IMR-90 (cell line): ENCODE data around the gene MASTL. TPM values are rescaled to one million over a fixed set of nuclear protein-coding genes. Genes with fewer than 3 reads are reported as not detected.

Experiments used
- ATAC-seq: fragments of 200-7000 bp; cut with Tn5 transposase; 2 replicates; pipeline ENCODE4 v1.9.1; 2020; ENCODE audit warnings: low read depth, mild to moderate bottlenecking, moderate library complexity
- BruUV-seq: library from RNA; stranded (reverse); fragments of 400-500 nt; replicated peaks from 2 replicates; lab custom pipeline; 2021; lab: Mats Ljungman, UMichigan
- CTCF ChIA-PET: fragments of 300-600 bp; formaldehyde crosslinking; extraction: SDS; loops from one replicate; lab custom pipeline; 2021; ENCODE audit warnings: antibody characterized with exemption; lab: Yijun Ruan, JAX
- POLR2A ChIA-PET: fragments of 300-600 bp; sonication (Branson Sonifier 250); formaldehyde crosslinking; loops from one replicate; lab custom pipeline; 2022; ENCODE audit warnings: antibody characterized with exemption; ENCODE audit not compliant: unreplicated experiment; lab: Charles Lee
- DNase-seq: peaks from one replicate; pipeline ENCODE4 v3.0.0; 2013
- H2AFZ ChIP-seq: replicated peaks from 2 replicates; pipeline ENCODE3; 2013; ENCODE audit warnings: low read length, mild to moderate bottlenecking; ENCODE audit not compliant: poor library complexity
- H2AK5ac ChIP-seq: 2 replicates; pipeline ENCODE4 v1.6.1; 2013; ENCODE audit warnings: low read depth, low read length, inconsistent platforms
- H2AK9ac ChIP-seq: replicated peaks from 2 replicates; pipeline ENCODE3; 2013; ENCODE audit warnings: mild to moderate bottlenecking, low read depth, low read length, moderate library complexity; ENCODE audit not compliant: poor library complexity
- H2BK120ac ChIP-seq: 2 replicates; pipeline ENCODE4 v1.6.1; 2013; ENCODE audit warnings: low read depth, low read length, inconsistent platforms
- H2BK15ac ChIP-seq: 3 replicates; pipeline ENCODE4 v1.6.1; 2013; ENCODE audit warnings: low read depth, low read length, inconsistent platforms
- H2BK20ac ChIP-seq: 2 replicates; pipeline ENCODE4 v1.6.1; 2013; ENCODE audit warnings: low read depth, mild to moderate bottlenecking, inconsistent platforms, low read length, moderate library complexity
- H2BK5ac ChIP-seq: 2 replicates; pipeline ENCODE4 v1.6.1; 2013; ENCODE audit warnings: mild to moderate bottlenecking, low read depth, low read length, inconsistent platforms; ENCODE audit not compliant: poor library complexity, severe bottlenecking
- H3K14ac ChIP-seq: replicated peaks from 2 replicates; pipeline ENCODE4 v1.6.1; 2013; ENCODE audit warnings: low read depth, low read length, inconsistent platforms
- H3K18ac ChIP-seq: 2 replicates; pipeline ENCODE4 v1.6.1; 2013; ENCODE audit warnings: low read depth, low read length, control low read depth
- H3K23ac ChIP-seq: 2 replicates; pipeline ENCODE4 v1.6.1; 2013; ENCODE audit warnings: low read depth, low read length, inconsistent platforms
- H3K27ac ChIP-seq: 2 replicates; pipeline ENCODE4 v1.5.1; 2013; ENCODE audit warnings: mild to moderate bottlenecking, control low read depth, low read length; ENCODE audit not compliant: insufficient read depth
- H3K27me3 ChIP-seq: 2 replicates; pipeline ENCODE4 v1.6.1; 2013; ENCODE audit warnings: low read length; ENCODE audit not compliant: control insufficient read depth, insufficient read depth
- H3K36me3 ChIP-seq: 2 replicates; pipeline ENCODE4 v1.6.1; 2013; ENCODE audit warnings: low read length, mixed read lengths; ENCODE audit not compliant: control insufficient read depth, insufficient read depth
- H3K4ac ChIP-seq: 2 replicates; pipeline ENCODE4 v1.6.1; 2013; ENCODE audit warnings: low read depth, low read length, inconsistent platforms
- H3K4me1 ChIP-seq: 2 replicates; pipeline ENCODE4 v1.6.1; 2013; ENCODE audit warnings: low read length, mixed read lengths; ENCODE audit not compliant: control insufficient read depth, insufficient read depth
- H3K4me2 ChIP-seq: 2 replicates; pipeline ENCODE4 v1.6.1; 2013; ENCODE audit warnings: low read depth, mild to moderate bottlenecking, control low read depth, low read length, moderate library complexity
- H3K4me3 ChIP-seq: 2 replicates; pipeline ENCODE4 v1.5.1; 2013; ENCODE audit warnings: low read depth, mild to moderate bottlenecking, control low read depth, low read length, moderate library complexity; ENCODE audit not compliant: insufficient read depth
- H3K56ac ChIP-seq: 2 replicates; pipeline ENCODE4 v1.6.1; 2013; ENCODE audit warnings: low read length, inconsistent platforms; ENCODE audit not compliant: insufficient read depth; ENCODE audit errors: extremely low read depth
- H3K79me1 ChIP-seq, 2 experiments: 2 replicates each; pipeline ENCODE4 v1.6.1; 2013; ENCODE audit warnings: low read length in 2 of 2, inconsistent platforms in 1 of 2, low read depth in 1 of 2
- H3K9ac ChIP-seq: 2 replicates; pipeline ENCODE4 v1.6.1; 2013; ENCODE audit warnings: low read depth, low read length, control low read depth
- H3K9me1 ChIP-seq: 2 replicates; pipeline ENCODE4 v1.6.1; 2013; ENCODE audit warnings: low read length, inconsistent platforms; ENCODE audit not compliant: insufficient read depth
- H3K9me3 ChIP-seq: 2 replicates; pipeline ENCODE4 v1.6.1; 2013; ENCODE audit warnings: low read length; ENCODE audit not compliant: control insufficient read depth, insufficient read depth
- H4K20me1 ChIP-seq: 2 replicates; pipeline ENCODE4 v1.6.1; 2013; ENCODE audit warnings: low read length, inconsistent platforms; ENCODE audit not compliant: insufficient read depth
- H4K5ac ChIP-seq: 2 replicates; pipeline ENCODE4 v1.6.1; 2013; ENCODE audit warnings: mild to moderate bottlenecking, low read depth, low read length, control low read depth
- H4K8ac ChIP-seq, 2 experiments: 2 replicates each; pipeline ENCODE4 v1.6.1; 2013; ENCODE audit warnings: low read depth in 2 of 2, low read length in 2 of 2, control low read depth in 1 of 2, inconsistent platforms in 1 of 2
- H4K91ac ChIP-seq: 2 replicates; pipeline ENCODE4 v1.6.1; 2013; ENCODE audit warnings: low read depth, low read length, inconsistent platforms; ENCODE audit not compliant: insufficient read depth
- FOS ChIP-seq: fragments of 150-350 bp; IDR thresholded peaks from 2 replicates; pipeline ENCODE4 v1.6.1; 2016; ENCODE audit warnings: low read depth, low read length
- WGBS, 2 experiments: methylation state at CpG; one replicate each; pipeline versions ENCODE4 v1.1.5 to v1.1.7; 2013; ENCODE audit warnings: missing lambda C conversion rate in 2 of 2; ENCODE audit not compliant: insufficient read length in 1 of 2; ENCODE audit errors: extremely low coverage in 2 of 2; 5-methylcytosine and 5-hydroxymethylcytosine counted together
- dilution Hi-C: fragments of 300-500 bp; cut with HindIII; formaldehyde crosslinking; loops from one replicate; pipeline ENCODE4 v1.14.3; 2018; ENCODE audit warnings: low sequenced_read_pairs; ENCODE audit not compliant: unreplicated experiment
- in situ Hi-C: fragments of 300-500 bp; cut with MboI; formaldehyde crosslinking; loops from 3 replicates; pipeline ENCODE4 v1.14.3; 2019; ENCODE audit warnings: low sequenced_read_pairs, inconsistent platforms, mixed read lengths
- intact Hi-C: fragments of 100-400 bp; cut with micrococcal nuclease; formaldehyde crosslinking; loops from 2 replicates; pipeline ENCODE4 v1.10.0; 2022
- polyA plus RNA-seq, 3 experiments: library from polyadenylated mRNA; depleted of rRNA; stranded (reverse); fragments of >200 nt; gene quantifications; 2 replicates each; pipeline ENCODE4 v1.2.3, GENCODE V29; 2012; ENCODE audit warnings: low replicate concordance in 1 of 3
- total RNA-seq: library from RNA; depleted of rRNA; stranded (reverse); fragments of >200 nt; gene quantifications from 2 replicates; pipeline ENCODE4 v1.2.3, GENCODE V29; 2012

MASTL gene
- total and polyA plus RNA-seq, 2 of the 4 experiments (the other 2 are of a cell fraction) = 7.0 to 13.4 TPM

DNA sequence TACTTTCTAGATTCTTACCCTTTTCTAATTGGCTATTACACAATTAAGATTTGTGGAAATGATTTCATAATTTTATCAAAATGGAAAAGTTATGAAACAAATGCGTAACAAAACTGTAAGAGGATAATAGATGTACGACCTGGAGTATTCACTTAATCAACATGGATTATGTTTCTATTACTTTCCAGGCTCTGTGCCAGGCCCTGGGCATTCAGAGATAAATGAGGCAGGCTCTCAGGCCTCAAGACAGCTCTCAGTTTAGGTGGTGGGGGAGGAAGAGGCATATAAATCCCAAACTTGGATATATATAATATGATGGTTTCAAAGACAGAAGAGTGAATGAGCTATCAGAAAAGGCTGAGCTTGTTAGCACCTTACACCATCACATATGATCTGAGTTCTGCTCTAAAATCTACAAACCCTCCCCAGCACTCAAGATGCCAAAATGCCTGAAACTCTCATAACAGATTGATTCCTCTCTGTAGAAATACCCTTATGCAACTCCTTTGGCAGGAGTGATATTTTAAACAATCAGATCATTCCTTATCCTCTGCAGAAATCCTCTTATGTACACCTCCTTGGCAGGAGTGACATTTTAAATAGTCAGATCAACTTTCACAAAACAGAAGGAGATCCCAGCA, 42.9 kb downstream of the MASTL start:
- intact Hi-C loops (no loop called here), dilution Hi-C loops (no loop called here)

More for the DNA sequence above, 42.9 kb downstream of the MASTL start:
- Histone ChIP-seq H3K4me1 (no peaks in the 10 kb centered on the region; the same call in 1 of the 2 replicates), H3K56ac (no peak overlapping the region), H3K14ac (no peak overlapping the region), H2BK5ac (no peak overlapping the region), H3K23ac (no peak overlapping the region), H2BK15ac (no peak overlapping the region), H3K9me1 (no peaks in the 10 kb centered on the region), H2BK120ac (no peak overlapping the region), H3K27ac (peak overlapping the region; percentile 13; the same call in 1 of the 2 replicates), H3K9ac (no peak overlapping the region), H3K9me3 (no peaks in the 10 kb centered on the region), H4K5ac (no peak overlapping the region), H3K18ac (no peak overlapping the region), H2AK9ac (no peak overlapping the region), H3K4me3 (no peak overlapping the region), H2AK5ac (no peak overlapping the region), H4K8ac (no peak overlapping the region), H3K4me2 (no peak overlapping the region), H4K91ac (no peak overlapping the region), H4K20me1 (no peaks in the 10 kb centered on the region), H2BK20ac (no peak overlapping the region), H3K27me3 (no peaks in the 10 kb centered on the region), H2AFZ (no peak overlapping the region), H3K79me1 (peaks cover 0 to 3% of the 10 kb centered on the region in 2 experiments; a peak in 1 of 4 replicates), H3K4ac (no peak overlapping the region), H3K36me3 (peaks cover 5% of the 10 kb centered on the region)
- no TSS peak for BruUV-seq
- in situ Hi-C loops = no loop called here
- WGBS, 2 experiments = no CpG with 5 or more reads among the region's 2 CpGs
- TF ChIP-seq FOS = no peak
- ChIA-PET CTCF (interaction anchor here (0.9 kb wide), 1 partner anchor 26 kb away, joined by 4 read pairs; no protein-coding TSS in a partner anchor), POLR2A (no interaction called here)
- ATAC-seq (peak; percentile 24), DNase-seq (peak; percentile 18)
